Activated T-helper 2 cell treated with anti-CD3 and anti-CD28 coated beads, Interferon-gamma antibody, Interleukin-2, Interleukin-4, amounts not matched to agents 10 μg/mL and 5 μg/mL and 100 μg/mL, durations not matched to agents 14 hours and 24 hours and 36 hours (primary cell): ENCODE data around the gene GRM4. TPM values are rescaled to one million over a fixed set of nuclear protein-coding genes. Genes with fewer than 3 reads are reported as not detected.

ENCODE experiments used
- DNase-seq: peaks from one replicate; pipeline ENCODE4 v3.0.0; 2021; ENCODE audit warnings: low spot score
- H3K27ac Mint-ChIP-seq: one replicate; pipeline ENCODE4 v1.8.0; 2021; ENCODE audit warnings: mixed read lengths
- H3K27me3 Mint-ChIP-seq: one replicate; pipeline ENCODE4 v1.8.0; 2021; ENCODE audit warnings: low read depth, mixed read lengths
- H3K36me3 Mint-ChIP-seq: one replicate; pipeline ENCODE4 v1.8.0; 2021; ENCODE audit warnings: low read depth, mixed read lengths
- H3K4me1 Mint-ChIP-seq: one replicate; pipeline ENCODE4 v1.8.0; 2021; ENCODE audit warnings: low read depth, mixed read lengths
- H3K4me3 Mint-ChIP-seq: one replicate; pipeline ENCODE4 v1.8.0; 2021; ENCODE audit warnings: low read depth, mild to moderate bottlenecking, moderate library complexity, mixed read lengths
- H3K9me3 Mint-ChIP-seq: one replicate; pipeline ENCODE4 v1.8.0; 2021; ENCODE audit warnings: mixed read lengths
- intact Hi-C: fragments of 100-400 bp; cut with micrococcal nuclease; formaldehyde crosslinking; loops from one replicate; pipeline ENCODE4 v1.15.1; 2023
- total RNA-seq: library from RNA; stranded (reverse); gene quantifications from 2 replicates; pipeline ENCODE4 v1.2.3, GENCODE V29; 2022

The GRM4 gene
- total RNA-seq, 1 donor from 2014 or later: not detected

GRCh38 chr6:34065466-34066217 is 80.2 kb downstream of the GRM4 start:
- H3K27ac Mint-ChIP-seq: no peak overlapping the region
- no peaks in the 10 kb centered on the region for H3K27me3 Mint-ChIP-seq
- no peak overlapping the region for H3K4me3 Mint-ChIP-seq
- H3K36me3 Mint-ChIP-seq: no peaks in the 10 kb centered on the region
- intact Hi-C loops: no loop called here
- no peaks in the 10 kb centered on the region for H3K9me3 Mint-ChIP-seq
- DNase-seq: no peak
- H3K4me1 Mint-ChIP-seq: no peaks in the 10 kb centered on the region

GRCh38 chr6:34064675-34065074 is 81.2 kb downstream of the GRM4 start:
- Mint-ChIP-seq H3K4me3 (no peak overlapping the region), H3K36me3 (no peaks in the 10 kb centered on the region), H3K4me1 (no peaks in the 10 kb centered on the region), H3K27me3 (no peaks in the 10 kb centered on the region), H3K27ac (no peak overlapping the region), H3K9me3 (no peaks in the 10 kb centered on the region)
- no peak for DNase-seq
- intact Hi-C loops: no loop called here

- H3K4me3 Mint-ChIP-seq: no peak overlapping the region
- H3K9me3 Mint-ChIP-seq: no peaks in the 10 kb centered on the region
- H3K4me1 Mint-ChIP-seq: no peaks in the 10 kb centered on the region
- H3K27ac Mint-ChIP-seq: no peak overlapping the region
- intact Hi-C loops: no loop called here
- no peak for DNase-seq
- no peaks in the 10 kb centered on the region for H3K36me3 Mint-ChIP-seq
- no peaks in the 10 kb centered on the region for H3K27me3 Mint-ChIP-seq
Measured at GRCh38 chr6:34063651-34064050, 82.2 kb downstream of the GRM4 start.

- Mint-ChIP-seq H3K4me3 (no peak overlapping the region), H3K4me1 (no peaks in the 10 kb centered on the region), H3K9me3 (no peaks in the 10 kb centered on the region), H3K36me3 (no peaks in the 10 kb centered on the region), H3K27me3 (no peaks in the 10 kb centered on the region), H3K27ac (no peak overlapping the region)
- no peak for DNase-seq
- intact Hi-C loops: no loop called here
Measured at GRCh38 chr6:34062815-34063214, 83.1 kb downstream of the GRM4 start.

GRCh38 chr6:34062156-34062555 is 83.7 kb downstream of the GRM4 start:
- Mint-ChIP-seq H3K4me3 (no peak overlapping the region), H3K4me1 (no peaks in the 10 kb centered on the region), H3K27ac (no peak overlapping the region), H3K9me3 (no peaks in the 10 kb centered on the region), H3K27me3 (no peaks in the 10 kb centered on the region), H3K36me3 (no peaks in the 10 kb centered on the region)
- no peak for DNase-seq
- intact Hi-C loops: no loop called here

- H3K4me3 Mint-ChIP-seq: no peak overlapping the region
Measured at GRCh38 chr6:34061348-34061747, 84.5 kb downstream of the GRM4 start.

GRCh38 chr6:34059914-34060313 is 86.0 kb downstream of the GRM4 start:
- intact Hi-C loops: no loop called here
- Mint-ChIP-seq H3K4me3 (no peak overlapping the region), H3K4me1 (no peaks in the 10 kb centered on the region), H3K9me3 (no peaks in the 10 kb centered on the region), H3K27ac (no peak overlapping the region), H3K36me3 (no peaks in the 10 kb centered on the region), H3K27me3 (no peaks in the 10 kb centered on the region)
- DNase-seq: no peak

More at GRCh38 chr6:34061348-34061747, 84.5 kb downstream of the GRM4 start:
- Mint-ChIP-seq H3K4me1 (no peaks in the 10 kb centered on the region), H3K27ac (no peak overlapping the region), H3K36me3 (no peaks in the 10 kb centered on the region), H3K27me3 (no peaks in the 10 kb centered on the region), H3K9me3 (no peaks in the 10 kb centered on the region)
- intact Hi-C loops: no loop called here
- DNase-seq: no peak

GRCh38 chr6:34059136-34059731 is 86.7 kb downstream of the GRM4 start:
- intact Hi-C loops: no loop called here
- H3K27me3 Mint-ChIP-seq: no peaks in the 10 kb centered on the region
- H3K27ac Mint-ChIP-seq: no peak overlapping the region
- H3K4me3 Mint-ChIP-seq: no peak overlapping the region
- no peak for DNase-seq
- H3K36me3 Mint-ChIP-seq: no peaks in the 10 kb centered on the region
- no peaks in the 10 kb centered on the region for H3K9me3 Mint-ChIP-seq
- H3K4me1 Mint-ChIP-seq: no peaks in the 10 kb centered on the region

- H3K27me3 Mint-ChIP-seq: no peaks in the 10 kb centered on the region
- H3K4me3 Mint-ChIP-seq: no peak overlapping the region
Measured at GRCh38 chr6:34057790-34058189, 88.1 kb downstream of the GRM4 start.

GRCh38 chr6:34057191-34057590 is 88.7 kb downstream of the GRM4 start:
- Mint-ChIP-seq H3K27ac (no peak overlapping the region), H3K27me3 (no peaks in the 10 kb centered on the region), H3K4me3 (no peak overlapping the region), H3K36me3 (no peaks in the 10 kb centered on the region), H3K4me1 (no peaks in the 10 kb centered on the region), H3K9me3 (no peaks in the 10 kb centered on the region)
- intact Hi-C loops: no loop called here
- no peak for DNase-seq

More at GRCh38 chr6:34057790-34058189, 88.1 kb downstream of the GRM4 start:
- intact Hi-C loops: no loop called here
- no peak for DNase-seq
- H3K36me3 Mint-ChIP-seq: no peaks in the 10 kb centered on the region
- H3K9me3 Mint-ChIP-seq: no peaks in the 10 kb centered on the region
- no peak overlapping the region for H3K27ac Mint-ChIP-seq
- H3K4me1 Mint-ChIP-seq: no peaks in the 10 kb centered on the region

GRCh38 chr6:34056305-34057108 is 89.4 kb downstream of the GRM4 start:
- Mint-ChIP-seq H3K27me3 (no peaks in the 10 kb centered on the region), H3K9me3 (no peaks in the 10 kb centered on the region), H3K36me3 (no peaks in the 10 kb centered on the region), H3K27ac (no peak overlapping the region), H3K4me1 (no peaks in the 10 kb centered on the region), H3K4me3 (no peak overlapping the region)
- DNase-seq: no peak
- intact Hi-C loops: no loop called here

GRCh38 chr6:34055223-34055933 is 90.5 kb downstream of the GRM4 start:
- Mint-ChIP-seq H3K9me3 (no peaks in the 10 kb centered on the region), H3K4me3 (no peak overlapping the region)

More at GRCh38 chr6:34055223-34055933, 90.5 kb downstream of the GRM4 start:
- Mint-ChIP-seq H3K36me3 (no peaks in the 10 kb centered on the region), H3K27me3 (no peaks in the 10 kb centered on the region), H3K27ac (no peak overlapping the region), H3K4me1 (no peaks in the 10 kb centered on the region)
- intact Hi-C loops: loop anchor here (2.0 kb wide), 1 partner anchor 99 kb away; no protein-coding TSS in a partner anchor
- peak; percentile 30 for DNase-seq
